Esophagus squamous epithelium (tissue), 4 donors: ENCODE results near the gene C10orf105.

ENCODE experiments used
- CTCF ChIP-seq, 6 experiments: fragments of 450-650 bp in 4 of 6; fragments of 200-600 bp in 2 of 6; sonication (generic) in 2 of 6; IDR thresholded peaks; one replicate each; pipeline ENCODE4 v1.5.1; 2016 to 2019; ENCODE audit warnings: antibody characterized with exemption in 6 of 6, mild to moderate bottlenecking in 4 of 6, moderate library complexity in 4 of 6
- POLR2A ChIP-seq, 4 donors: fragments of 450-650 bp; IDR thresholded peaks; one replicate each; pipeline ENCODE4 v1.6.1; 2017; ENCODE audit warnings: antibody characterized with exemption in 4 of 4, mild to moderate bottlenecking in 4 of 4, moderate library complexity in 3 of 4

GRCh38 chr10:71688256-71688655, 31.3 kb downstream of the C10orf105 start:
- TF ChIP-seq CTCF (IDR thresholded peaks at IDR 0.05) (no peak), POLR2A (IDR thresholded peaks at IDR 0.05) (no peak)
